Vagina (tissue), 2 donors: Measurements from ENCODE around the gene MAP3K8.

ENCODE experiments used
- POLR2A ChIP-seq, 2 donors: fragments of 450-650 bp; IDR thresholded peaks; one replicate each; pipeline ENCODE4 v1.6.1; 2017; ENCODE audit warnings: antibody characterized with exemption in 2 of 2, mild to moderate bottlenecking in 2 of 2, moderate library complexity in 2 of 2
- POLR2AphosphoS5 ChIP-seq, 2 donors: sonication (generic); formaldehyde crosslinking; IDR thresholded peaks; one replicate each; pipeline ENCODE4 v1.9.0; 2017; ENCODE audit warnings: antibody characterized with exemption in 2 of 2, mild to moderate bottlenecking in 2 of 2, low read depth in 1 of 2; ENCODE audit not compliant: insufficient read depth in 1 of 2
- TF ChIP-seq, protein P1 (sequence below), 3 experiments: fragments of 450-650 bp in 2 of 3; fragments of 200-600 bp in 1 of 3; sonication (generic) in 1 of 3; IDR thresholded peaks; one replicate each; pipeline ENCODE4 v1.5.1; 2017 to 2019; ENCODE audit warnings: antibody characterized with exemption in 3 of 3, mild to moderate bottlenecking in 2 of 3, moderate library complexity in 2 of 3

DNA sequence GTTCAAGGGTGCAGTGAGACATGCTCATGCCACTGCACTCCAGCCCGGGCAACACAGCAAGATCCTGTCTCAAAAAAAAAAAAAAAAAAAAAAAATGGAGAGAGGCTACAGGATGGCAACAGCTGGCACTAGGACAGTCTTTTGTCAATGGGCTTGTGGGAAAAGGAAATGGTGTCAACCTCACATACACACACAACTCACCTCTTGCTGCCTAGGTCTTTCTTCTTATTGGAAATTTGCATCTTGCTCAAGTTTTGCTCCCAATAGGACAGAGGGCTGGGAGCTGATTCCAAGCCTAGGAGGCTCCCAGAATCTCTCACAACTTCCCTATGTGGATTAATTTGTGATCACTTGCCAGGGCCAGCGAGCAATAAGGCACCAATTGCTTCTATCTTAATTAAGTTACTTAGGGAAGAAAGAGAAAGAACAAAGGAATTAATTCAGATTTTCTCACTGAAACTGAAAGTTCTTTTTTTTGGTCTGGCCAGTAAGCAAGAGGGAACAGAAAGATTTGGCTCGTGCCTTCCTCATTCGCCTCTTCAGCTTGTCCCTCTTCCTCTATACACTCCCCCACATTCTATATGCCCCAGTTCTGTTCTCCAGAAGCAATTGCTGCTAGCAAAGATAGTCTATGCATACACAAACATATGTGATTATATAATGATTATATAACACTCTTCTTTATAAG, 33.8 kb downstream of the MAP3K8 start:
- TF ChIP-seq POLR2A (IDR thresholded peaks at IDR 0.05), result no peak
- TF ChIP-seq, protein P1, sequence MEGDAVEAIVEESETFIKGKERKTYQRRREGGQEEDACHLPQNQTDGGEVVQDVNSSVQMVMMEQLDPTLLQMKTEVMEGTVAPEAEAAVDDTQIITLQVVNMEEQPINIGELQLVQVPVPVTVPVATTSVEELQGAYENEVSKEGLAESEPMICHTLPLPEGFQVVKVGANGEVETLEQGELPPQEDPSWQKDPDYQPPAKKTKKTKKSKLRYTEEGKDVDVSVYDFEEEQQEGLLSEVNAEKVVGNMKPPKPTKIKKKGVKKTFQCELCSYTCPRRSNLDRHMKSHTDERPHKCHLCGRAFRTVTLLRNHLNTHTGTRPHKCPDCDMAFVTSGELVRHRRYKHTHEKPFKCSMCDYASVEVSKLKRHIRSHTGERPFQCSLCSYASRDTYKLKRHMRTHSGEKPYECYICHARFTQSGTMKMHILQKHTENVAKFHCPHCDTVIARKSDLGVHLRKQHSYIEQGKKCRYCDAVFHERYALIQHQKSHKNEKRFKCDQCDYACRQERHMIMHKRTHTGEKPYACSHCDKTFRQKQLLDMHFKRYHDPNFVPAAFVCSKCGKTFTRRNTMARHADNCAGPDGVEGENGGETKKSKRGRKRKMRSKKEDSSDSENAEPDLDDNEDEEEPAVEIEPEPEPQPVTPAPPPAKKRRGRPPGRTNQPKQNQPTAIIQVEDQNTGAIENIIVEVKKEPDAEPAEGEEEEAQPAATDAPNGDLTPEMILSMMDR (IDR thresholded peaks at IDR 0.05), result no peak
- no peak for TF ChIP-seq POLR2AphosphoS5 (IDR thresholded peaks at IDR 0.05; ENCODE audit: insufficient read depth in 1 of 2, low read depth in 1 of 2)
